IMR-90 (cell line): ENCODE data around the gene GNB1L. TPM values are rescaled to one million over a fixed set of nuclear protein-coding genes. Genes with fewer than 3 reads are reported as not detected.

Experiments used
- ATAC-seq: fragments of 200-7000 bp; cut with Tn5 transposase; 2 replicates; pipeline ENCODE4 v1.9.1; 2020; ENCODE audit warnings: low read depth, mild to moderate bottlenecking, moderate library complexity
- BruUV-seq: library from RNA; stranded (reverse); fragments of 400-500 nt; replicated peaks from 2 replicates; lab custom pipeline; 2021; lab: Mats Ljungman, UMichigan
- CTCF ChIA-PET: fragments of 300-600 bp; formaldehyde crosslinking; extraction: SDS; loops from one replicate; lab custom pipeline; 2021; ENCODE audit warnings: antibody characterized with exemption; lab: Yijun Ruan, JAX
- POLR2A ChIA-PET: fragments of 300-600 bp; sonication (Branson Sonifier 250); formaldehyde crosslinking; loops from one replicate; lab custom pipeline; 2022; ENCODE audit warnings: antibody characterized with exemption; ENCODE audit not compliant: unreplicated experiment; lab: Charles Lee
- DNase-seq: peaks from one replicate; pipeline ENCODE4 v3.0.0; 2013
- H2AFZ ChIP-seq: replicated peaks from 2 replicates; pipeline ENCODE3; 2013; ENCODE audit warnings: low read length, mild to moderate bottlenecking; ENCODE audit not compliant: poor library complexity
- H2AK5ac ChIP-seq: 2 replicates; pipeline ENCODE4 v1.6.1; 2013; ENCODE audit warnings: low read depth, low read length, inconsistent platforms
- H2AK9ac ChIP-seq: replicated peaks from 2 replicates; pipeline ENCODE3; 2013; ENCODE audit warnings: mild to moderate bottlenecking, low read depth, low read length, moderate library complexity; ENCODE audit not compliant: poor library complexity
- H2BK120ac ChIP-seq: 2 replicates; pipeline ENCODE4 v1.6.1; 2013; ENCODE audit warnings: low read depth, low read length, inconsistent platforms
- H2BK15ac ChIP-seq: 3 replicates; pipeline ENCODE4 v1.6.1; 2013; ENCODE audit warnings: low read depth, low read length, inconsistent platforms
- H2BK20ac ChIP-seq: 2 replicates; pipeline ENCODE4 v1.6.1; 2013; ENCODE audit warnings: low read depth, mild to moderate bottlenecking, inconsistent platforms, low read length, moderate library complexity
- H2BK5ac ChIP-seq: 2 replicates; pipeline ENCODE4 v1.6.1; 2013; ENCODE audit warnings: mild to moderate bottlenecking, low read depth, low read length, inconsistent platforms; ENCODE audit not compliant: poor library complexity, severe bottlenecking
- H3K14ac ChIP-seq: replicated peaks from 2 replicates; pipeline ENCODE4 v1.6.1; 2013; ENCODE audit warnings: low read depth, low read length, inconsistent platforms
- H3K18ac ChIP-seq: 2 replicates; pipeline ENCODE4 v1.6.1; 2013; ENCODE audit warnings: low read depth, low read length, control low read depth
- H3K23ac ChIP-seq: 2 replicates; pipeline ENCODE4 v1.6.1; 2013; ENCODE audit warnings: low read depth, low read length, inconsistent platforms
- H3K27ac ChIP-seq: 2 replicates; pipeline ENCODE4 v1.5.1; 2013; ENCODE audit warnings: mild to moderate bottlenecking, control low read depth, low read length; ENCODE audit not compliant: insufficient read depth
- H3K27me3 ChIP-seq: 2 replicates; pipeline ENCODE4 v1.6.1; 2013; ENCODE audit warnings: low read length; ENCODE audit not compliant: control insufficient read depth, insufficient read depth
- H3K36me3 ChIP-seq: 2 replicates; pipeline ENCODE4 v1.6.1; 2013; ENCODE audit warnings: low read length, mixed read lengths; ENCODE audit not compliant: control insufficient read depth, insufficient read depth
- H3K4ac ChIP-seq: 2 replicates; pipeline ENCODE4 v1.6.1; 2013; ENCODE audit warnings: low read depth, low read length, inconsistent platforms
- H3K4me1 ChIP-seq: 2 replicates; pipeline ENCODE4 v1.6.1; 2013; ENCODE audit warnings: low read length, mixed read lengths; ENCODE audit not compliant: control insufficient read depth, insufficient read depth
- H3K4me2 ChIP-seq: 2 replicates; pipeline ENCODE4 v1.6.1; 2013; ENCODE audit warnings: low read depth, mild to moderate bottlenecking, control low read depth, low read length, moderate library complexity
- H3K4me3 ChIP-seq: 2 replicates; pipeline ENCODE4 v1.5.1; 2013; ENCODE audit warnings: low read depth, mild to moderate bottlenecking, control low read depth, low read length, moderate library complexity; ENCODE audit not compliant: insufficient read depth
- H3K56ac ChIP-seq: 2 replicates; pipeline ENCODE4 v1.6.1; 2013; ENCODE audit warnings: low read length, inconsistent platforms; ENCODE audit not compliant: insufficient read depth; ENCODE audit errors: extremely low read depth
- H3K79me1 ChIP-seq, 2 experiments: 2 replicates each; pipeline ENCODE4 v1.6.1; 2013; ENCODE audit warnings: low read length in 2 of 2, inconsistent platforms in 1 of 2, low read depth in 1 of 2
- H3K9ac ChIP-seq: 2 replicates; pipeline ENCODE4 v1.6.1; 2013; ENCODE audit warnings: low read depth, low read length, control low read depth
- H3K9me1 ChIP-seq: 2 replicates; pipeline ENCODE4 v1.6.1; 2013; ENCODE audit warnings: low read length, inconsistent platforms; ENCODE audit not compliant: insufficient read depth
- H3K9me3 ChIP-seq: 2 replicates; pipeline ENCODE4 v1.6.1; 2013; ENCODE audit warnings: low read length; ENCODE audit not compliant: control insufficient read depth, insufficient read depth
- H4K20me1 ChIP-seq: 2 replicates; pipeline ENCODE4 v1.6.1; 2013; ENCODE audit warnings: low read length, inconsistent platforms; ENCODE audit not compliant: insufficient read depth
- H4K5ac ChIP-seq: 2 replicates; pipeline ENCODE4 v1.6.1; 2013; ENCODE audit warnings: mild to moderate bottlenecking, low read depth, low read length, control low read depth
- H4K8ac ChIP-seq, 2 experiments: 2 replicates each; pipeline ENCODE4 v1.6.1; 2013; ENCODE audit warnings: low read depth in 2 of 2, low read length in 2 of 2, control low read depth in 1 of 2, inconsistent platforms in 1 of 2
- H4K91ac ChIP-seq: 2 replicates; pipeline ENCODE4 v1.6.1; 2013; ENCODE audit warnings: low read depth, low read length, inconsistent platforms; ENCODE audit not compliant: insufficient read depth
- BHLHE40 ChIP-seq: fragments of 150-350 bp; IDR thresholded peaks from 2 replicates; pipeline ENCODE4 v1.6.1; 2016; ENCODE audit warnings: mild to moderate bottlenecking, low read depth, low read length
- CEBPB ChIP-seq: IDR thresholded peaks from 2 replicates; pipeline ENCODE4 v1.6.1; 2012; ENCODE audit warnings: low read depth, low read length, improper control_type of control experiment
- WGBS, 2 experiments: methylation state at CpG; one replicate each; pipeline versions ENCODE4 v1.1.5 to v1.1.7; 2013; ENCODE audit warnings: missing lambda C conversion rate in 2 of 2; ENCODE audit not compliant: insufficient read length in 1 of 2; ENCODE audit errors: extremely low coverage in 2 of 2; 5-methylcytosine and 5-hydroxymethylcytosine counted together
- dilution Hi-C: fragments of 300-500 bp; cut with HindIII; formaldehyde crosslinking; loops from one replicate; pipeline ENCODE4 v1.14.3; 2018; ENCODE audit warnings: low sequenced_read_pairs; ENCODE audit not compliant: unreplicated experiment
- in situ Hi-C: fragments of 300-500 bp; cut with MboI; formaldehyde crosslinking; loops from 3 replicates; pipeline ENCODE4 v1.14.3; 2019; ENCODE audit warnings: low sequenced_read_pairs, inconsistent platforms, mixed read lengths
- intact Hi-C: fragments of 100-400 bp; cut with micrococcal nuclease; formaldehyde crosslinking; loops from 2 replicates; pipeline ENCODE4 v1.10.0; 2022
- polyA plus RNA-seq, 3 experiments: library from polyadenylated mRNA; depleted of rRNA; stranded (reverse); fragments of >200 nt; gene quantifications; 2 replicates each; pipeline ENCODE4 v1.2.3, GENCODE V29; 2012; ENCODE audit warnings: low replicate concordance in 1 of 3
- total RNA-seq: library from RNA; depleted of rRNA; stranded (reverse); fragments of >200 nt; gene quantifications from 2 replicates; pipeline ENCODE4 v1.2.3, GENCODE V29; 2012
- TF ChIP-seq, protein P1 (sequence below): fragments of 150-350 bp; IDR thresholded peaks from 2 replicates; pipeline ENCODE4 v1.6.1; 2017; ENCODE audit warnings: mild to moderate bottlenecking, antibody characterized with exemption, low read length, low read depth

Gene GNB1L
- total and polyA plus RNA-seq, 2 of the 4 experiments (the other 2 are of a cell fraction) = 2.5 to 4.4 TPM

DNA sequence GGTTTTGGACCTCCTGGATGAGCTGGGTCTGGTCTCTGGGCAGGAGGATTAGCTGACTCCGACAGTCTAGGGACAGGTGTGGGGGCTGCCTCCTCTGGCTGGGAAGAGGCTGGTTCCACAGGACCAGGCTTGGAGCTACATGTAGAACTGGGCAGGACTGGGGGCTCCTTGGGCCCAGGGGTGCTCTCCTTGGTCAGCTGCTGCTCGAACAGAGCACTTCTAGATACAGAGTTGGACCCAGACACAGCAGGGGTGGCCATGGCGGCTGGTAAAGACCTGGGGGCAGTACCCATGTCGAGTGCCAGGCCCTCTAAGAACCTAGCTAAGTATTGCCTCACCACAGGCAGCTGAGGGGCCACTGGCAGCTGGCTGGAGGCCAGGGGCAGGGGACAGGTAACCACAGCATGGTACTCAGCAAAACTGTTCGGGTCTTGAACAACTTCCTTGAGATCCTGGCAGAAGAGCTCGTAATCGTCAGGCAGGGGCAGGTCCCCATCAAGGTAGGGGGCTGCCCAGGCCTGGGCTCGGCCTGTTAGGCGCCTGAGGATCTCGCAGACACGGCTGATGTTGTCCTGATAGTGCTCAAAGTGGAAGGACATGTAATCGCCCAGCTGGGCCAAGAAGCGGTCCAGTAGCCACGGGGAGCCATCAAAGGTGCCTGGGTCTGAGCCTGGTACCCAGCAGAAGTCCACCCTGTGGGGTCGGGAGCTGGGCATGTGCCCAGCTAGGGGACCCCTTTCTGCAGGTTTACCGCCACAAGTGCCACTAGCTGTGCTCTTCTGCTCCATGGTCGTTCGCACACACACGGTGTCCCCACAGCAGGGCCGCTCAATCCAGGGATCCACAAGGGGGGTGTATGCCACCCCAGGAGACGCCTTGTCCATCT lies 3.1 kb downstream of the GNB1L start (continued):
- TF ChIP-seq, protein P1, sequence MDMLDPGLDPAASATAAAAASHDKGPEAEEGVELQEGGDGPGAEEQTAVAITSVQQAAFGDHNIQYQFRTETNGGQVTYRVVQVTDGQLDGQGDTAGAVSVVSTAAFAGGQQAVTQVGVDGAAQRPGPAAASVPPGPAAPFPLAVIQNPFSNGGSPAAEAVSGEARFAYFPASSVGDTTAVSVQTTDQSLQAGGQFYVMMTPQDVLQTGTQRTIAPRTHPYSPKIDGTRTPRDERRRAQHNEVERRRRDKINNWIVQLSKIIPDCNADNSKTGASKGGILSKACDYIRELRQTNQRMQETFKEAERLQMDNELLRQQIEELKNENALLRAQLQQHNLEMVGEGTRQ = no peak

DNA sequence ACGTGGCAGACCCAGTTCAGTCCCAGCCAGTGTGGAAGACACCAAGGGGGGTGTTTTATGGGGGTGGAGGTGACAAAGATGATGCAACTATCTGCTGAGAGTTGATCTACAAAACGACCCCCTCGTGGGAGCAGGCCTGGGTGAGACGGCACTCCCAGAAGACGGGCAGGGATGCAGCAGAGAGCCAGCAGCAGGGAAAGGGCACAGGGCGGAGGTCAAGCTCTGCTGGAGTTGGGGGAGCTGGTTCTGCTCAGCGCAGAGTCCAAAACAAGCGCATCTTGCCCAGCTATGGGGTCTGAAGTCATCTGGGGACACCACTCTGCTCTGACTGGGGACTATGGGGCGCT lies 3.9 kb downstream of the GNB1L start:
- Histone ChIP-seq H2BK120ac (no peak overlapping the region), H3K27ac (no peak overlapping the region), H2AK9ac (no peak overlapping the region), H4K8ac (no peak overlapping the region), H3K9me1 (peaks cover 33% of the 10 kb centered on the region), H3K9me3 (peaks cover 3% of the 10 kb centered on the region; the same call in 1 of the 2 replicates), H3K23ac (no peak overlapping the region), H3K4me1 (peaks cover 14% of the 10 kb centered on the region), H3K14ac (no peak overlapping the region), H2BK15ac (no peak overlapping the region), H3K9ac (no peak overlapping the region), H3K4ac (no peak overlapping the region), H3K36me3 (peaks cover 34% of the 10 kb centered on the region), H3K56ac (no peak overlapping the region), H3K18ac (no peak overlapping the region), H4K20me1 (peaks cover 62% of the 10 kb centered on the region), H3K4me3 (no peak overlapping the region), H2BK5ac (no peak overlapping the region), H4K5ac (no peak overlapping the region), H3K27me3 (no peaks in the 10 kb centered on the region), H2AK5ac (no peak overlapping the region), H2AFZ (no peak overlapping the region), H4K91ac (no peak overlapping the region), H2BK20ac (no peak overlapping the region), H3K4me2 (no peak overlapping the region), H3K79me1 (peaks cover 32 to 92% of the 10 kb centered on the region in 2 experiments)
- no TSS peak for BruUV-seq
- DNase-seq (no peak), ATAC-seq (no peak)
- WGBS, 2 experiments = 93% methylated on average over 6 of the region's 9 CpGs; no CpG with 5 or more reads in 1 of the 2 experiments
- ChIA-PET CTCF (no interaction called here), POLR2A (no interaction called here)
- intact Hi-C loops = loop anchor here (5.0 kb wide), 1 partner anchor 118 kb away; no protein-coding TSS in a partner anchor
- TF ChIP-seq CEBPB (peak; percentile 4; the same call in 1 of the 2 replicates), BHLHE40 (no peak)
- in situ Hi-C loops = no loop called here
- dilution Hi-C loops = no loop called here
